ENCODE results near the gene ZNFX1.

The ZNFX1 gene

DNA sequence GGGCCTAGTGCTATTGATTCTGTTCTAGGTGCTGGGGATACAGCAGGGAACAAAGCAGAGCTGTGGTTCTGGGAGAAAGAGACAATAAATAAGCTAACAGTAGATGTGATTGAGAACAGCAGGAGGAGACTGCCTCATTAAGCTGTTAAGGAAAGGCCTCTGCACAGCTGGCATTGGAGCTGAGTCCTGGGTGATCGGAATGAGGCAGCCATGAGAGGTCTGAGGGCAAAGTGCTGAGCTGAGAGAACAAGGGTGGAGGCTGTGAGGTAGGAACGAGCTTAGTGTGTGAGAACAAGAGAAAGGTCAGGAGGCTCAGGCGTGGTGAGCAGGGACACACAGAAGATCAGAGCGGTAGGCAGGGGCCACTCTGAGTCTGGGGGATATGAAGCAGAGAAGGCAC is 40.3 kb downstream of the ZNFX1 start:
- TF ChIP-seq, protein P1, sequence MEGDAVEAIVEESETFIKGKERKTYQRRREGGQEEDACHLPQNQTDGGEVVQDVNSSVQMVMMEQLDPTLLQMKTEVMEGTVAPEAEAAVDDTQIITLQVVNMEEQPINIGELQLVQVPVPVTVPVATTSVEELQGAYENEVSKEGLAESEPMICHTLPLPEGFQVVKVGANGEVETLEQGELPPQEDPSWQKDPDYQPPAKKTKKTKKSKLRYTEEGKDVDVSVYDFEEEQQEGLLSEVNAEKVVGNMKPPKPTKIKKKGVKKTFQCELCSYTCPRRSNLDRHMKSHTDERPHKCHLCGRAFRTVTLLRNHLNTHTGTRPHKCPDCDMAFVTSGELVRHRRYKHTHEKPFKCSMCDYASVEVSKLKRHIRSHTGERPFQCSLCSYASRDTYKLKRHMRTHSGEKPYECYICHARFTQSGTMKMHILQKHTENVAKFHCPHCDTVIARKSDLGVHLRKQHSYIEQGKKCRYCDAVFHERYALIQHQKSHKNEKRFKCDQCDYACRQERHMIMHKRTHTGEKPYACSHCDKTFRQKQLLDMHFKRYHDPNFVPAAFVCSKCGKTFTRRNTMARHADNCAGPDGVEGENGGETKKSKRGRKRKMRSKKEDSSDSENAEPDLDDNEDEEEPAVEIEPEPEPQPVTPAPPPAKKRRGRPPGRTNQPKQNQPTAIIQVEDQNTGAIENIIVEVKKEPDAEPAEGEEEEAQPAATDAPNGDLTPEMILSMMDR (conservative IDR thresholded peaks at IDR 0.05; ENCODE audit: control insufficient read depth, insufficient read depth, low read depth, low read length): no peak
- DNase-seq (ENCODE audit: low read depth): no peak
- H3K4me3 ChIP-seq (ENCODE audit: control insufficient read depth, low read depth, low read length): no peak overlapping the region

GRCh38 chr20:49236301-49236700 is 41.6 kb downstream of the ZNFX1 start:
- TF ChIP-seq, protein P1 (conservative IDR thresholded peaks at IDR 0.05; ENCODE audit: control insufficient read depth, insufficient read depth, low read depth, low read length): no peak
- no peak overlapping the region for H3K4me3 ChIP-seq (ENCODE audit: control insufficient read depth, low read depth, low read length)
- no peak for DNase-seq (ENCODE audit: low read depth)

DNA sequence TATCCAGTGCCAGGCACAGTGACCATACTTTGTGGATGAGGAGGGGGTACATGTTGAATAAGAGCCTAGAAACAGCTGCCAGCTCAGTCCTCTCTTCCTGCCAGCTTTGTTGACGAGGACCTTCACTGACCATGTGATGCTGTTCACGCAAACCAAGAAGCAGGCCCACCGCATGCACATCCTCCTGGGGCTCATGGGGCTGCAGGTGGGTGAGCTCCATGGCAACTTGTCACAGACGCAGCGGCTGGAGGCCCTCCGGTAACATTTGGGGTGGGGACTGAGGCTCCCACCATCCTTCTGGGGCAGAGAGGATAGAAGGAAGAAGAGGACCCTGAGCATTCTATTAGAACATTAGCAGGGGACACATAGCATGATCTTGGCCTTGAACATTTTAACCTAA is 43.0 kb downstream of the ZNFX1 start:
- no peak overlapping the region for H3K4me3 ChIP-seq (ENCODE audit: control insufficient read depth, low read depth, low read length)
- no peak for DNase-seq (ENCODE audit: low read depth)
- TF ChIP-seq, protein P1 (conservative IDR thresholded peaks at IDR 0.05; ENCODE audit: control insufficient read depth, insufficient read depth, low read depth, low read length): no peak

DNA sequence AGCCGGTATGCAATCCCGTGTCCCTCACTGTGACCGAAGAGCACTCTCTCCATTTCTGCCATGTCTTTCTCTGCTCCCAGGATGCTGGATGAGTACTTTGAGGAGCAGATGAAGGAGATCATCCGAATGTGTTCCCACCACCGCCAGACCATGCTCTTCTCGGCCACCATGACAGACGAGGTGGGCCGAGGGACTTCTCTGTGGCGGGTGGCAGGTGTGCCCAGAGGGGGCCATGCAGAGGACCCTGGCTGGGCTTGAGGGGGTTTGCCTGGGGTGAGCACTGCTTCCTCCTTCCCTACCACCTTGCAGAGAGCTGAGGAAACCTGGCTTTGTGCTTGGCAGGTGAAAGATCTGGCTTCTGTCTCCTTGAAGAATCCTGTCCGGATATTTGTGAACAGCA is 44.6 kb downstream of the ZNFX1 start:
- TF ChIP-seq, protein P1 (conservative IDR thresholded peaks at IDR 0.05; ENCODE audit: control insufficient read depth, insufficient read depth, low read depth, low read length): no peak
- DNase-seq (ENCODE audit: low read depth): no peak
- no peak overlapping the region for H3K4me3 ChIP-seq (ENCODE audit: control insufficient read depth, low read depth, low read length)

DNA sequence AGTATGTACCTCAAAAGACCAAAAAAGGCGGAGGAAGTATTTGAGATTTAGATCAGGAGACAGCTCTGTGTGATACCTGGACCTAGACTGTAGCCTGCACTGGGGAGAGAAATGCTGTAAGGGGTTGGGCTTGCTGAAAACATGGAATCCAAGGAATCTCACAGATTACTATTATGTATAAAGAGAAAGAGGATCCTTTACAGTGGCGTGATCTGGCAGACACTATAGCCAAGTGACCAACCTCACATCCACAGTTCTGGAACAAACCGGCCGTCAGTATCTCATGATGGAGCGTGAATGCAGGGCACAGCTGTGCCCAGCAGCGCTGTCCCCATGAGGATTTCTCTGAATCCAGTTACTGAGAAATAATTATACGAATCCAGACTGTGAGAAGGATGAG is 46.4 kb downstream of the ZNFX1 start:
- H3K4me3 ChIP-seq (ENCODE audit: control insufficient read depth, low read depth, low read length): no peak overlapping the region
- DNase-seq (ENCODE audit: low read depth): no peak
- TF ChIP-seq, protein P1 (conservative IDR thresholded peaks at IDR 0.05; ENCODE audit: control insufficient read depth, insufficient read depth, low read depth, low read length): no peak

DNA sequence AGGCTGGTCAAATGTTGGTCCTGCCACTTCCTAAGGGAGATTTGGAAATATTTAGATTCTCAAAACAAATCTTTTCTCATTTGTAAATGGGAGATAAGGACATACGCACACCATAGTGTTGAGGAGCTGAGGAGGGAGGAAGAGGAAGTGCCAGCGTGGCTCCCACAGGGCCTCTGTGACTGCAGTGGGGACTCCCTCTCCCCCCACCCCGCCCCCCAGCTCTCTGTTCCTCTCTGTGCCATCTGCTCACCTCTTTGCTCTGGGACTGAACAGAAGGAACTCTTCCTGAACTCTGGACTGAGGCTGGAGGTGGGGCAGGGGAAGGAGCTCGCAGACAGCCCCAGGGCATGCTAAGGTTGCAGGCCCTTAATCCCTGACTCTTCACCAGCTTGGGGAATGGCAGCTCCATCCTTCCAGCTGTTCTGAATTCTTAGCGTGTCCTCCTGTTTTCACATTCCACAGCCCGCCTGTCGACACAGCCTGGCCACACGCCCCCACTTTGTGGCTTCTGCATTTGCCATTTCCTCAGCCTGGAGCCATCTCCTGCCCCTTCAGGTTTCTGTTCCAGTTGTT is 47.2 kb downstream of the ZNFX1 start:
- H3K4me3 ChIP-seq (ENCODE audit: control insufficient read depth, low read depth, low read length): no peak overlapping the region
- DNase-seq (ENCODE audit: low read depth): no peak
- TF ChIP-seq, protein P1 (conservative IDR thresholded peaks at IDR 0.05; ENCODE audit: control insufficient read depth, insufficient read depth, low read depth, low read length): no peak

GRCh38 chr20:49230021-49230420 is 47.8 kb downstream of the ZNFX1 start:
- no peak for DNase-seq (ENCODE audit: low read depth)
- H3K4me3 ChIP-seq (ENCODE audit: control insufficient read depth, low read depth, low read length): no peak overlapping the region
- TF ChIP-seq, protein P1 (conservative IDR thresholded peaks at IDR 0.05; ENCODE audit: control insufficient read depth, insufficient read depth, low read depth, low read length): no peak

Measured in fibroblast of mammary gland (primary cell).